GM18858 (cell line): ENCODE results near the gene CACNG1.

Experiments
- ATAC-seq: cut with Tn5 transposase; IDR thresholded peaks from one replicate; pipeline ENCODE4 v1.9.1; 2021; ENCODE audit not compliant: unreplicated experiment

CACNG1 gene

DNA sequence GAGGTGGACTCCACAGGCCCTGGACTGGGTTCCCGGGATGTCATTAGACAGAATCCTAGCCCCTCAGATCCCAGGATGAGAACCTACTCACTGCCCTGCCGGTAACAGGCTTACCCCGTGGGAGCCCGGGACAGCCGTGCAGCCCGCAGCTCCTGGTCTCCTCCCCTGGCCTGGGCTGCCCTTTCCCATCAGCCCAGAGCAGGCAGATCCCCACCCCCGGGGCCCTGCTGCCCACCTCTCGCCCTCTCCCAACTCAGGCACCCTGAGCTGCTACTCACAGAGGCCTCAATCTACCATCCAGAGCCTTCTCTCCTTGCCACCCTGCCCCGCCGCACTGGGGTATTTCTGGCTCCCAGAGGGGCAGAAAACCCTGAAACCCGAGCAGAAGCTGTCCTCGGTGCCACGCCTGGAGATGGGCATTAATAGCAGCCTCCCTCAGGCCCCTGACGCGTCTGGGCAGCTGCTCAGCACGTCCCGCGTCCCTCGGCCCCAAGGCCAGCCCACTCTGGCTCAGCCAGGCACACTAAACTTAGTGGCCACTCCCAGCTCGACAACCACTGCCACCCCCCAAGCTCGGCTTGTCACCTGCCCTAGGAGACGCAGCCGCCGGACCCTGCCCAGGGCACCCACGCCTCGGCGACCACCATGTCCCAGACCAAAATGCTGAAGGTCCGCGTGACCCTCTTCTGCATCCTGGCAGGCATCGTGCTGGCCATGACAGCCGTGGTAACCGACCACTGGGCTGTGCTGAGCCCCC lies at the start of gene CACNG1:
Gene CACNG1 (plus strand): TSS at position 539 of the 757 bp plus-strand sequence. CDS start 107 bp downstream, at position 646.
- no peak for ATAC-seq

GRCh38 chr17:66994930-66995535 lies 49.3 kb upstream of the CACNG1 start:
- no peak for ATAC-seq

- no peak for ATAC-seq
These were observed 48.4 kb upstream of the CACNG1 start for GRCh38 chr17:66995944-66996343.

DNA sequence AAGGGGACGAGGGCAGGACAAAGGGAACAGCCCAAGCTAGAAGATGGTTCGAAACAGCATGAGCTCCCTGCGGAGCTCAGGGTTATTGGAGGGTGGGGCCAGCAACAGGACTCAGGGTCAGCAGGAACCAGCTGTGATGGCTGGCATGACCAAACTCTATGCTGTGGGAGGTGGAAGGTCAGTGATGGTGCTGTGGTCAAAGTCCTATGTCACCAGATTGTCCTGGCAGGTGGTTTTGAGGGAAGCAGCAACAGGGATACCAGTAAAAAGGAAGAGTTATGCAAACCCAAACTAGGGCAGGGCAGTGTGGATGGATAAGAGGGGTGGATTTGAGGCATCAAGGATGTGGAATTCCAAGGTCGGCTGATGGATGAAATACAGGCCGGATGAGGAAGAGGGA lies 47.4 kb upstream of the CACNG1 start:
- ATAC-seq, result no peak

GRCh38 chr17:67003231-67003630 lies 41.1 kb upstream of the CACNG1 start:
- no peak for ATAC-seq

- no peak for ATAC-seq
These were observed 40.2 kb upstream of the CACNG1 start for GRCh38 chr17:67004181-67004580.

GRCh38 chr17:67007266-67007665 lies 37.1 kb upstream of the CACNG1 start:
- no peak for ATAC-seq

DNA sequence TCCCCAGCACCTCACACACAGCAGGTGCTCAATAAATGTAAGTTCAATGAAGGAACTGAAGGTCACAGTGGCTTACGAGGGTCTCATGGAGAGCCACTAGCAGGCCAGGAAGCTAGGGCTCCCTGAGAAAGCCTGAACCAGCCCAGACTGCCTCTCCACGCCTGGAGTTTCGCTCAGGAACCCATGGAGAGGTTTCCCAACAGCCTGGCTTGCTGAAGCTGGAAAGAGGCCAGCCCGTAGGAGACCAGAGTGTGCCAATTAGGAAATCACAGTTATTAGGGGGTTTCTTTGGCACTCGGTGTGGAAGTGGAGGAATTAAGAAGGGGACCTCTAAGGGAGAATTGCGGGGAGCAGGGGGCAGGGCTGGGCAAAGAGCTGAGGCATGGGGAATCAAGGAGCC lies 36.3 kb upstream of the CACNG1 start:
- ATAC-seq, result no peak

DNA sequence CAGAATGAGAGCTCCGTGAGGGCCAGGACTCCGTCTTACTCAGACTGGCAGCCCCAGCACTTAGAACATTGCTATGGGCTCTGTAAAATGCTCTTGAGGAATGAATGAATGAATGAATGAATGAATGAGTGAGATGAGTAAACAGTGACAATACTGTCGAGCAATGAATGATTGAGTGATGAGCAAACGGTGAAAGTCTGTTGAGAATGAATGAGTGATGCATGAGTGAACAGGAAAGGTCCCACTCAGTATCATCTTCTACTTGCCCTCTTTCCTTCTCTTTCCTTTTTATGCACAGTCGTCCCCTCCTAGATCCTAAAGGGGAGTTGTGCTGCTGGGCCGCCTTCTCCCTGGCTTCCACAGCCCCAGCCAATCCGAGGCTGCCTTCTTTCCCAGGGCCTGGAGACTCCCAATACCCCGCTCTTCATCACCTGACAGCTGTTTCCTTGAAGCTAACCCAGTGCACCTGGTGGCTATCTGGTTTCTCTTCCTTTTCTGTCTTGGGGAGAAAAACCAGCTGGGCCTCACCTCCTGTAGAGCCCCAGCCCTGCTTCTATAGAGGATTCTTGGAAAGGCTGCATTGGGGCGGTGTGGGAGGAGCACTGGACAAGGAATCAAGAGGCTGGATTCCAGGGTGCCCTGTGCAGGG lies 32.7 kb upstream of the CACNG1 start:
- no peak for ATAC-seq

- no peak for ATAC-seq
These were observed 30.5 kb upstream of the CACNG1 start for GRCh38 chr17:67013891-67014290.

DNA sequence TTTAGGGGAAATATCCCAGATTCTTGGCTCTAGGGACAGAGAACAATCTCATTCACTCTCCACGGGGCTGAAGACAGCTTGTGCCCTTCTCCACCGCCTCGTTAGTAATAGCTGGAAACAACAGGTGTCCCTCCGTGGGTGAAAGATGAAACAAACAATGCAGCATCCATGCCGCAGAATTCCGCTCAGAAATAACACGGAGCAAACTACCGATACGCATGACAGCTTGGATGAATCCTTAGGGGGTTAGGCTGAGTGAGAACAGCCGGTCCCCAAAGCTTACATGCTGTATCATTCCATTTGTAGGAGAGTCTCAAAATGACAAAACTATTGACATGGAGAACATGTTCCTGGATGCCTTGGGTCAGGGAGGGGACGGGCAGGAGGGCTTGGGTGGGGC lies 29.4 kb upstream of the CACNG1 start:
- ATAC-seq, result no peak

GRCh38 chr17:67016039-67016762 lies 28.2 kb upstream of the CACNG1 start:
- no peak for ATAC-seq

- no peak for ATAC-seq
These were observed 26.4 kb upstream of the CACNG1 start for GRCh38 chr17:67017910-67018309.

GRCh38 chr17:67018471-67019434 lies 25.6 kb upstream of the CACNG1 start:
- ATAC-seq, result no peak

GRCh38 chr17:67019809-67020208 lies 24.5 kb upstream of the CACNG1 start:
- ATAC-seq, result no peak

DNA sequence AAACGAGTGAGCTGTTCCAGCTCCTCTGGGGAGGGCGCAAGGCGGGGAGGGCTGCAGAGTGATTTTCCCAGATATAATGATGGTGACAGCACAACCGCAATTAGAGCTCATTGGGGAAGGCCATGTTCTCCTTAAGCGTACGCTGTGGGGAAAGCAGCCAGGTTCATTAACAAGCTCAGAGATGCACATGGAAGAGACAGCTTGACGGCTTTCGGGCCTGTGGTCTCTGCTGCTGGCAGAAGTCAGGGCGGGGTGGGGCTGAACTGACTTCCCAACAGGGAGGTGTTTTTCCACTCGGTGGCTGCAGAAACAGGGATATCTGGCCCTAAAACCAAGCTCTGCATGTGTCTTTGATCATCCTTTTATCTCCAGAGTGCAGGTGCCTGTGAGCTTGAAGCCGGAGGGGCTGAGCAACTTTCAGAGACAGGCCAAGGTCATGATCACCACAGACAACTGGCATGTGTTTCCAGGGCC lies 24.0 kb upstream of the CACNG1 start:
- ATAC-seq, result no peak

DNA sequence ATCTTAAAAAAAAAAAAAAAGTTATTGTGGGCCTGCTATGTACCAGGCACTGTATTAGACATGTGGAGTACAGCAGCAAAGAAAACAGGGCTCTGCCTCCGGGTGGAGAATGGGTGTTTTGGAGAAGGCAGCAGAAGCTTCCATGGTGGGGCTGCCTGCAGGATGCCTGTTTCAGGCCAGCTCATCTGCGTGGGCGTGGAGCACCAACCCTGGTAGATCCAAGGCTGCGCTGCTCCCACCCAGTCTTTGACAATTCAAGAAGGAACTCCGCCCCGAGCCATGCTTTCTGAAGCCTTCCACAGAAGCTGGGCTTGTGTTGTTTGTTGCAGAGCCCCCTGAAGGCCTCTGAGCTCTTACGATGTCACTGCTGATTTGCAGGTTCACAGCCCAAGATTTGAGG lies 23.2 kb upstream of the CACNG1 start:
- no peak for ATAC-seq

DNA sequence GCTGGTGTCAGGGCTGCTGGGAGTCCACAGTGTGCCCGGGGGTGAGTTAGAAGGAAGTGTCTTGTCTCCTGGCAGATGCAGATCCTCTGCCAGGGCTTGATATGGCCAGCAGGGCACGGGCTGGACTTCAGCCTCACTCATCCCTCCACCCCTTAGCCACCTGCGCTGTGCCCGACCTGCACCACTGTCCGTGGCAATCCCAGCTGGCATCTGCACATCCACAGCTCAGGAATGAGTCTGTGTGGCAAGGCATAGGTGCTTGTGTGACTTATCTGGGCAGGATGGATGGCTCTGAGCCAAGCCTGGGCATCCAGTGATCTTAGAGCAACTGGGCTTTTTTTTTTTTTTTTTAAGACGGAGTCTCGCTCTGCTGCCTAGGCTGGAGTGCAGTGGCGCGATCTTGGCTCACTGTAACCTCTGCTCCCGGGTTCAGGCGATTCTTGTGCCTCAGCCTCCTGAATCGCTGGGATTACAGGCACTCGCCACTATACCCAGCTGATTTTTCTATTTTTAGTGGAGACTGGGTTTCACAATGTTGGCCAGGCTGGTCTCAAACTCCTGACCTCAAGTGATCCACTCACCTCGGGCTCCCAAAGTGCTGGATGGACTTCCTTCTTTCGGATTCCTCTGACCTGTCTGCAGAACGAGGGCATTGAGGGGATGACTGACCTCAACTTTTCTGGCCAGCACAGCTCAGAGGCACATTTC lies 22.5 kb upstream of the CACNG1 start:
- no peak for ATAC-seq

GRCh38 chr17:67022451-67022810 lies 21.9 kb upstream of the CACNG1 start:
- ATAC-seq, result no peak

- no peak for ATAC-seq
These were observed 19.6 kb upstream of the CACNG1 start for GRCh38 chr17:67024736-67025135.
